GM21786 (cell line): ENCODE results near the gene LCN9.
"Not testable (repeated sequence)": the region's sequence is repeated elsewhere in the genome, so short reads cannot be mapped to it uniquely, and the experiment has no call there.

ENCODE experiments used
- ATAC-seq: cut with Tn5 transposase; IDR thresholded peaks from one replicate; pipeline ENCODE4 v1.9.1; 2021; ENCODE audit not compliant: unreplicated experiment

Gene LCN9

DNA sequence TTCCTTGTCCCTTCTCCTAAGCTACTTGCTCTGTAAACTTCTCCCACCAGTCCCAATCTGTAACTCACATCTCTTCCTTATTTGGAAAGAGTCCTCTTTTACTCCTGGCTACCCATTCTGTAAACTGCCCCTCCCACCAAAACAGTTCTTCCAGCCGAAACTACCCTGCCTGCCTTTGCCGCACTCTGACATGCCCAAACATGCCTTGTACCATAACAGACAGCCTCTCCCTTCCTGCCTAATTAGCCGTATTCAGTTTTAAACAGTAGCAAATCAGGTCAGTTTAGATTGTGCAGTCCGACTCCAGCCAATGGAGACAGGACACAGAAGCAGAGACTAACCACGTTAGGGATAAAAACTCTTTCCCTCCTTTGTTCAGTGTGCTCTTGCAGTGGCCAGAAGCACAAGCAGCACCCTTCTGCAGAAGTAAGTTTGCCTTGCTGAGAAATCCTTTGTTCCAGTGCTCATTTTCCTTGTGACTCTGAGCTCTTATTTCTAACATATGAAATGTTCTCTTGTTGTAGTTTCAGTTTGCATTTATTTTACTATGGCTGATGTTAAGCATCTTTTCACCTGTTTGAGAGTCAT lies 18.4 kb upstream of the LCN9 start:
- ATAC-seq, result no peak

DNA sequence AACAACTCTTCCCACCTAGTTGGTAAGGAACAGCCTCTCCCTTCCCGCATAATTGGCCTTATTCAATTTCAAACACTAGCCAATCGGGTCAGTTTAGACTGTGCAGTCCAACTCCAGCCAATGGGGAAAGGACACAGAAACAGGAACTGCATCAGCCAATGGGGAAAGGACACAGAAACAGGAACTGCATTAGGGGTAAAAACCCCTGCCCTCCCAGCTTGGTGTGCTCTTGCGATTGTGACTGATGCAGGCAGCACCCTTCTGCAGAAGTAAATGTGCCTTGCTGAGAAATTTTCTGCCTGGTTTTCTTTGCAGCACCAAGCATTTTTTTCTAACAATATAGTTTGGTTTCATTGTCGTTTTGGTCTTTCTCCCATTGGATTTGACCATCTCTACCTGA lies 15.2 kb upstream of the LCN9 start:
- ATAC-seq, result no peak

DNA sequence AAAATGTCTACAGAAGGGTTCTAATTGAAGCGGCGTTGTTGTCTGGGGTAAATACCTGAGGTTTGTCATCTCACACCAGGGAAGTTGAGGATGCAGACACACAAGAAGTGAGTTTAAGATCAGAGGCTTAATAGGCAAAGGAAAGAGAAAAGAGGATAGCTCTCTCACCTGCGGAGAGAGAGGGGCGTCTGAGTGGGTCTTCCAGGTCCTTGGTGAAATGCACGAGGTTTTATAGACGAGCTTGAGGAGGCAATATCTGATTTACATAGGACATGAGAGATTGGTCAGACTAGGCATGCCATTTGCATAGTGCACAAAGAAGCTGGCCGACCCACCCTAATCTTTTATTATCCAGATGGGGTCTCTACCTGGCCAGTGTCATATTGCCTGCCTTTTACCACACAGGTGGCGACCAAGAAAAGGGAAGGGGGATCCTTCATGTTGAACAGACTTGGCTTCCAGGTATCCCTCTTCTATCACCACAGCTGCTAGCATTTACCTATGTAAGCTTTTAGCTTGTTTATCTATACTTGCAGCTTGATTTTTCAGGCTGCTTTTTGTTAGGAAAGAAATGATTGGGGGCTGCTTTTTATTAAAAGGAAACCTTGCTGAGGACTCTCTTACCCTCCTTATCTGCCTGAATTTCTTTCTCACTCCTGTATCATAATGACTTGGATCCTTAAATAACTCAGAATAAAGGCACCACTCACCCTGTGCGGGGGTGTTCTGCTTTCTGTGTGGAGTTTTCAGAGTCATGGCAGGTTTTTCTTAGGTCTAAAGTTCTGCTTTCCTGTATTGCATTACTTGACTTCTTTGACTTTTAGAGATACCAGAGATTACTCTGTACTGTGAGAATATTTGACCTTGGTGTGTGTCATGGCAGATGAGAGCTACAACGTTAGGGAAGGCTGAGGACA lies 14.4 kb upstream of the LCN9 start:
- no peak for ATAC-seq

DNA sequence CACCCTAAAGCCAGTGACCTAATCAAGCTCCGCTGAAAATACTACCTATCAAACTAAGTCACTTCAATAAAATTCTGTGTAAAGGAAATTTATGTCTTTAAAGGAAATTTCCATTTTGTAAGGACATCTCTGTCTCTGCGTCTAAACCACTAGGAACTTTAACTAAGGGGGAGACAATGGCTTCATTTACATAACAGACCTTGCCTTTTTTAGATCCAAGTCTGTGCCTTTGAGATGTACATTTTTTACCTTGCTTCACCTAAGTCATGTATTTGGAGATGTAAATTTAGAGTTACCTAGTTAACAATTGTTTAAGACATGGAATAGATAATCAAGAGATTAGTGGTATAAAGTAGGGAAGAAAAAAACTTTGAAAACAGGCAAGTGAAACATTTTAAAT lies 13.6 kb upstream of the LCN9 start:
- ATAC-seq, result no peak

DNA sequence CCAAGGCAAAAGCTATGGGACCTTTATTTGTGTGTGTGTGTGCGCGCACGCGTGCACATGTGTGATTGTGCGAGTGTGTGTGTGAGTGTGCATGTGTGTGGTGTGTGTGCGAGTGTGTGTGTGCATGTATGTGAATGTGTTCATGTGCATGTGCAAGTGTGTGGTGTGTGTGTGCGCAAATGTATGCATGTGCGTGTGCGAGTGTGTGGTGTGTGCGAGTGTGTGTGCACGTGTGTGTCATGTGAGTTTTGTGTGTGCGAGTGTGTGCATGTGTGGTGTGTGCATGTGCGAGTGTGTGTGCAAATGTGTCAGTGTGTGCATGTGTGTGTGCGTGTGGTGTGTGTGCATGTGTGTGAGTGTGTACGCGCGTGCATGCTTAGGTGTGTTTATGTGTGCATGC lies 12.7 kb upstream of the LCN9 start:
- ATAC-seq, result no peak

DNA sequence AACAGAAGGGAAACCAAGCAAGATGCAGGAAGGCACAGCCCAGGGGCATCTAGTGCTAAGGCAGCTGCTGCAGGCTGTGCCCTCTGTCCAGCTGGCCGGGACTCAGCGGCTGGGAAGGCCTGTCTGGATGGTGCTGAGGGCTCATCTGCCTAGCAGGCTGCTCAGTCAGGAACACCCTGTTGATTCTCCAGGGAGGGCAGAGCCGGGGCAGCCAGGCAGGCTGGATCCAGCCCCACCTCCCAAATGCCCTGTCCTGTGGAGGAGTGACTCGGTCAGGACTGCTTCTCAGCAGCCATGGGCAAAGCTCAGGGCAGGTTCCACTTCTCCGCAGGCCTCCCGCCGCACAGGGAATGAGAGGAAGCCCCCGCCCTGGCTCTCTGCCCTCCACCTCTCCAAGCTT lies 7.8 kb upstream of the LCN9 start:
- no peak for ATAC-seq

DNA sequence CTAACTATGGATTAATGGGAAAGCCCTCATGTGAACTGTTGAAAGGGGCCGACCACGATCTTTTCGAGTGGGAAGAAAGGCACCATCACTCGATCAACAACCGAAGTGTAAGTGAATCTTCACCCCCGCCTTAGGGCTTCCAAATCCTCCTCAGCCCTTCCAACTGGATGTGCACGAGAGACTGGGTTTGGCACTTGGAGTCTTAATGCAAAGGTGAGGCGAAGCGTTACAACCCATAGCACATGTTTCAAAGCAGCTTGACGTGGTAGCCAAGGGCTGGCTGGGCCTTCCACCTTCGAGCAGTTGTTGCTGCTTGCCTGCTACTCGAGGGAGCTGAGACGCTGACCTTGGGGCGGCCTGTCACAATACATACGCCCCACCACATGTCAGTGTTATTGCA lies 5.7 kb upstream of the LCN9 start:
- no peak for ATAC-seq

DNA sequence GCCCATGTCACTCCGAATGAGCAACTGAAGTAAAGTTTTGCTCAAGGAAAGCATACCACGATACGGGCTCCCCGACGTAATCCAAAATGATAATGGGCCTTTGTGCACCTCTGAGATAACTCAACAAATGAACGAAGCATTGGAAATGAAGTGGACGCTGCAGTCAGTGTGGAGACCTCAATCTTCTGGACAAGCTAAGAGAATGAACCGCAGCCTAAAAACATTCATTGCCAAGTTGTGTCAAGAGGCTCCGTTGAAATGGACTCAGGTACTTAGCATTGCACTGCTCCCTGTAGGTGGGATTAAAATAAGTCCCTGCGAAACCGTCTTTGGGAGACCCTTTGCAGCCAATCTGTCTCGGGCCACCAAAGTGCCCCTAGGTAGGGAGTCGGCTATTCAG lies 3.9 kb upstream of the LCN9 start:
- ATAC-seq, result no peak

DNA sequence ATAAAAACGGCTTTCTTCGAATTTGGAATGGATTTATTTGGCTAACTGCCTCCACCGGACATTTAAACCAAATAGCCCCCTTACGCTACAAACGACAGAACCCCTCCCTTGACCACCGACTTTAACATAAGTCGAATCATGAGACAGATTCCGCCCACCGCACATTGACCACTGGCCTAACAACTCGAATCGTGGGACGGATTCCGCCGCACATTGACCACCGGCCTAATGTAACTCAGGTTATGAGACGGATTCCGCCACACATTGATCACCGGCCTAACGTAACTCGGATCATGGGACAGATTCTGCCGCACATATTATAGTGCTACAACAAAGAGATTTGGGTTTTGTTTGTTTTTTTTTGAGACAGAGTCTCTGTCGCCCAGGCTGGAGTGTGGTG lies 2.7 kb upstream of the LCN9 start:
- no peak for ATAC-seq

DNA sequence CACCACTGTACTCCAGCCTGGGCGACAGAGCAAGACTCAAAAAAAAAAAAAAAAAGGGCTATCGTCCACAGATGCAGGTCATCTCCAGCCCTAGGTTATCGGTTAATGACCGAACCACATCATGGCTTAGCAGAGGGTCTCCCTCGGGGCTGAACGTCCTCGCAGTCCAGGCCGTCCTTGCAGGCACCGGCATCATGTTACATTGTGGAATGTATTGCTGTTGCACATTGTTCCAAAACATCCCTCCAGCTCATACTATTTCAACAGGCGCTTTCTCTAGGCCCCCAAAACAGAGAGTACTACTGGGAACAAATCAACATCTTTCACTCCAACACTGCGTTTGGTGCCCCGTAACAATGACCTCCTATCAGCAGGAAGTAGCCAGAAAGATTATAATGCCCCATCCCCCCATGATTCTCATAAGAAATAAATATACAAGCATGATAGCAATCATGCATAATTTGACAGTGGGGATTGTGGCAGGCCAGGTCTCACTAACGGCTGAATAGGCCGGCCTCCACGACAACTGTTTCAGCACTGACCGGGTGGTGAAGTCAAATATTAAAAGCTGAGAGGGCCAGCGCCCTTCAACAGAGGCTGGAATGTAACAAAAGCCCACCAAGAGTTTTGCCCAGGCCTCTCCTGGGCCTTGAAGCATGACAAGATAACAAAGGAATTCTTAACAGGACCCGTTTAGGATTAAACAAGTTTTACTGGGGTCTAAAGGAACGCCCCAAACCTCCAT lies 1.1 kb upstream of the LCN9 start:
- no peak for ATAC-seq

DNA sequence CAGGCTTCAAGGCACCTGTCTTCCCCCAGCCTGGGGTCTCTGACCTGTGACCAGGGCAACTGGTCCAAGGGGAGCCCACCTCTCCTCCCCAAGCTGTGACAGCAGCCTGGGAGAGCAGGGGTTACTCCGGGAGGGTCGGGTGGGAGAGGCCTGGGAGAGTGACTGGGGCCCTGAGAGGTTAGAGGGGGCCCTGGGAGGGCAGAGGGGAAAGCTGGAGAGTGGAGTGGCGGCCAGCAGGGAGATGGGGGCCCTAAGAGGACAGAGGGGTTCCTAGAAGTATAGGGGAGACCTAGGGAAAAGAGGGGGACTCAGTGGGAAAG lies 302 bp downstream of the LCN9 start:
- no peak for ATAC-seq

DNA sequence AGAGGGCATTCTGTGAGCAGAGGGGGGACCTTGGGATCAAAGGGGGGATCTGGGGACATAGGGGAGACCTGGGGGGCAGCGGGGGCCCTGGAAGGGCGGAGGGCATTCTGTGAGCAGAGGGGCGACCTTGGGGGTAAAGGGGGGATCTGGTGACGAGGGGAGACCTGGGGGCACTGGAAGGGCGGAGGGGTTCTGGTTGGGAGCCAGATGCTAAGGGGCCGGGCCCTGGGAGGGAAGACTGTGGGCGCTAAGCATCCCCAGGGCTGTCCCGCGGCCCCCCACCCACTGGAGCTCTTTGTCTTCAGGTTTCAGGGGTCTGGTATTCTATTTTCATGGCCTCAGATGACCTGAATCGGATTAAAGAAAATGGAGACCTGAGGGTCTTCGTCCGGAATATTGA lies 748 bp downstream of the LCN9 start:
- no peak for ATAC-seq

DNA sequence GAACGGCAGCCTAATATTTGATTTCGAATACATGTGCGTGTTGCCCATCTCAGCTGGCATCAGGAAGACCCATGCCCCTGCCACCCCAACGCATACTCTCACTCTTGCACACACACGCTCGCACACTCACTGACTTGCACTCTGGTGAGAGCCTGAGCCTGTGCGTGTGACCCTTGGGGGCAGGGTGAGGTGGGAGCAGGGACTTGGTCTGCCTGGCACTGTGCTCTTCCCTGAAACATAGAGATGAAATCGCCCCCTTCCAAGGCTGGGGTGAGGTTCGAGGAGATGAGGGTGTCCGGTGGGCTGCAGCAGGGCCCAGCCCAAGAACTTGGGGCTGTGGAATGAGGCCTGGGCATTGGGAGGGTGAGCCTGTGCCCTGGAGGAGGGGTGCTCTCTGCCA lies 1.2 kb downstream of the LCN9 start:
- no peak for ATAC-seq

DNA sequence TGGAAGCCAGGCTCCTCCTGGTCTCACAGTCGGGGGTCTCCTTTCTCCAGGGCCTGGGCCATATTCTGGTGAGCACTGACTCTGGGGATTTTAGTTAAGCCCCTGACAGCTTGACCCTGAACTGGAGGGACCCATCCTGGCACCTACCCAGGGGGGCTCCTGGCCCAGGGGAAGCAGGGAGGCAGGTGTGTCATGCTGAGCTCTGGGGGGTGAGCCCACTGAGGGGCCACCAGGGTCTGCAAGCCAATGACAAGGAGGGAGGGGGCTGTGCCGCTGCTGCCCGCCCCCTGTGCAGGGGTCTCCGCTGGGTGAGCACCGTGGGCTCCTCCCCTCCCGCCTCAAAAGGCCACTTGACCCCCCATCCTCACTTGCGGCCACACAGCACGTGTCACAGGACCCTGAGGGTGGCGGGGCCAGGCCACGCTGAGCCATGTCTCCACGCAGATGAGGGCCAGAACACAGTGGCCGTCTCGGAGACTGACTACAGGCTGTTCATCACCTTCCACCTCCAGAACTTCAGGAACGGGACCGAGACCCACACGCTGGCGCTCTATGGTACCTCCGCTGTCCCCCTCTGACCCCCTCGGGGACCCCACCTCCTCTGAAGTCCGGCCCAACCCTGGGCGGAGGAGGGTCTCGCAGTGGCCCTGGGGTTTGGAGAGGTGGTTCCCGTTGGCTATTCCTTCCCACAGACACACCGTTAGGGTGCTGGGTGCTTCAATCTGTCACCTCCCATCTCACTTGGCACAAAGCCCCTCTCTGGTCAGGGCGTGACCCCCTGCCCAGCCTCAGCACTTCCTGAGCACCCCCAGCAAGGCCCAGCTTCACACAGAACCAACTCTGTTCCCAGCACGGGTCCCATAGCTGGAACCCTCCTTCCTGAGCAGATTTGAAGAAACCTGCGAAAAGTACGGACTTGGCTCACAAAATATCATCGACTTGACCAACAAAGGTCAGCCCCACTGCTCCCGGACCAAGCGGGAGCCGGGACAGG lies 2.0 kb downstream of the LCN9 start:
- ATAC-seq, result no peak

DNA sequence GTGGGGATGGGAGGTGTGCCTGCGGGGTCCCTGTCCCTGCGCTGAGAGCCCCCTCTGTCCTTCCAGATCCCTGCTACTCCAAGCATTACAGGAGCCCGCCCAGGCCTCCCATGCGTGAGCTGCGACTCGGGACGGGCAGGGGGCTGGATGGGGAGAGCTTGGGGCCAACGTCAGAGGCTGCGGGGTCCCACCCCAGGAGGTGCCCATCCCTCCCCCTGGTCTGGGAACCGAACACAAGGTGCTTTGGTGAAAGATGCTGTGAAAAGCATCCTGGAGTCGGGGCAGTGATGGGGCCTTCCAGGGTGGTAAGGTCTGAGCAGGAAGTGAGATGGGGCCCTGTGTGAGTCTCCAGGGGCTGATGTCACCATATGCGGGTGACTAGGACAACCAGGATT lies 2.7 kb downstream of the LCN9 start:
- no peak for ATAC-seq

DNA sequence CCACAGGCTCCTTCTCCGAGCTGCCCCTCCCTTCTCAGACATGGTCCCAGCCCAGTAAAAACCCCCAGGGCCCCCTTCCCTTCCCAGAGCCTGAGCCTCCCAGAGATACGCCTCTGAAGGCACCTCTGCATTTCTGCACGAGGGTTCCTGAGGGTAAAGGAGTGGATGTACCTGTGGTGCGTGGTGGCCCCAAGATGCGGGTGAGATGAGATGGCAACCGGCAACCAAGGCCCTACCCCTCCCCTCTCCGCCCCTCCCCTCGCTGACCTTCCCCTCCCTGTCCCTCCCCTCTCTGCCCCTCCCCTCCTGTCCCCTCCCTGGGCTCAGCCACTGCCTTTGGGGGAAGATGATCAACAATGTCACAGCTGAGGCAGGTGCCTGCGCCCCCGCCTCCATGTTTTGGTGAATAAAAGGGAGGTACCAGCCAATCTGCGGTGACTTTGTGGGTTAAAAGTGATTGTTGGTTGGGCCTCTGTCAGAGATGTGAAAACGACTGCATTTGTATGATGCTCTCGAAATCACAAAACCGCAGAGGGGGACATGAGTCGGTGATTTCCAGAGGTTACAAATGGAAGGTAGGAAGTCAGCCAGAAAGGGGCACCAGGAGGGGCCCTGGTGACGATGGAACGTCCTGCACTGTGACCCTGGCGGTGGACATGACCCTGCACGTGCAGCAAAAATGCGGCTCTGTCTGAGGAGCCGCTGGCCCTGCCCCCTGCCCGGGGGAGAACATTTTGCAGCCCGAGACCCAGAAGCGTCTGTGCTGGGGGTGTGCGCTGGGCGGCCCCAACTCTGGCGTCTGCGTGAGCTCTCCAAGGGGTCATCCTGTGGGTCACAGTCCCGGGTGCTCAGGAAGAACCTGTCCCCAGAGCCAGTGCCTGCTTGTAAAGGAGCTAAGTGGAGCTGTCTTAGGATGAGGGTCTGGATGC lies 3.7 kb downstream of the LCN9 start:
- ATAC-seq, result no peak

DNA sequence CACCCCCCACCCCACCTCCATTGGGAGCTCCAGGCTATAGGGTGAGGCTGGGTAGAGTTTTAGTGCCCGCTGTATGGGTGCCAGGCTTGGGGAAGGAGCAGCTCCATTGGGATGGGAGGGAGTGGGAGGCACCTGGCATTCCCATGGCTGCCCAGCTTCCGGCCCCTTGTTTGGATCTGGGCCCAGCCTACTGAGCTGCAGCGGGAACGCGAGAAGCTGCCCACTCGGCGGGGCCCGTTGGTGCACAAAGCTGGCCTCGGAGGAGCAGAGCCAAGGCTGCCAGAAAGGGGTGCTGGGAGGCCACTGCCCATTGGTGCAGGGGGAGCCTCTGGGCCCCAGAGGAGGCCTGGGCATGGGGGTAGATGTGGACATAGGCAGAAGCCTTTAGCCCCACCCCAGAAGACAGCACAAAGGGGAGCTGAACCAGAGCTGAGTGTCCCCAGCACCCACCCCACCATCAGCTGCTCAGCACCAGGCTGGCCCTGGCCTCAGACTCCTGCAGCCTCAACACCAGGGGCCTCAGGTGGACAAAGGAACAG lies 4.4 kb downstream of the LCN9 start:
- no peak for ATAC-seq

DNA sequence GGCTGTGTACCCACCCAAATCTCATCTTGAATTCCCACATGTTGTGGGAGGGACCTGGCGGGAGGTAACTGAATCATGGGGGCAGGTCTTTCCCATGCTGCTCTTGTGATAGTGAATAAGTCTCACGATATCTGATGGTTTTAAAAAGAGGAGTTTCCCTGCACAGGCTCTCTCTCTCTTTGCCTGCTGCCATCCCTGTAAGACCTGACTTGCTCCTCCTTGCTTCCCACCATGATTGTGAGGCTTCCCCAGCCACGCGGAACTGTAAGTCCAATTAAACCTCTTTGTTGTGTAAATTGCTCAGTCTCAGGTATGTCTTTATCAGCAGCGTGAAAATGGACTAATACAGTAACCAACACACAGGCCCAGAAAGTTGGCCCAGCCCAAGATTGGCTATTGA lies 5.9 kb downstream of the LCN9 start:
- not testable (repeated sequence) for ATAC-seq

DNA sequence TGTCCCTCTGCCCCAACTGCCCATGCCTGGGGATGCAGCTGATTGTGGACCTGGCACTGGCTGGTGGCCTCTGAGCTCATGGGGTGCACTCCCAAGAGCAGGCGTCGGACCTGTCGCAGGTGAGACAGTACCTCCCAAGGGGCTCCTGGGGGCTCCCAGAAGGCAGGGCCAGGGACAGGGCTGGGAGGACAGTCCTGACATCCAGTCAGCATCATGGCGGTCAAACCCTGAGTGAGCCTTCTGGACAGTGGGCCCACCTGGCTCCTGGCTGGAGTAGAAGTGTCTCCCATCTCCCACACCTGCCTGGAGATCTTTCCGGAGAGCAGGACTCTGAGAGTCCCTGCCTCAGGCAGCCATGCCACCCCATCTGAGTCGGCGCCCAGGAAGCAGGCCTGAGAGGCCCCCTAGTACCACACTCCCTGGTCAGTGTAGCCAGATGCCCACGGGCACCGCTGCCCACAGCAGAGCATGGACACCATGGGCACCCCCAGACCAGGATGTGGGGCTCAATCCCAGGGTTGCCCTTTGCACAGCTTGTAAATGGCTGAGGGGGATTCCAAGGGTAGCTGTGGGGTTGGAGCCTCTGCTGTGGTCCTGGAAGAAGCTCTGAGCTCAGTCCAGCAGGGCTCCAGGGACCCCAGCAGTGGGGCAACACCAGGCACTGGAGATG lies 6.6 kb downstream of the LCN9 start:
- ATAC-seq, result no peak
